ENCODE results near the gene NXNL1. TPM values are rescaled to one million over a fixed set of nuclear protein-coding genes. Genes with fewer than 3 reads are reported as not detected.

The NXNL1 gene
- total and polyA plus RNA-seq, 9 of the 15 experiments (the other 6 are each of a cell fraction or from before 2014, with no cell fraction given), result not detected

GRCh38 chr19:17419621-17420474 is 40.9 kb downstream of the NXNL1 start, which contains the start of gene MVB12A (continued):
- TF ChIP-seq ZNF318 (IDR thresholded peaks at IDR 0.05; ENCODE audit: borderline replicate concordance in 1 of 2, low read depth in 1 of 2) (peak in 1 of 2 experiments; percentile 35; a peak in 1 of 4 replicates), ZNF740 (CRISPR knock-in tag; IDR thresholded peaks at IDR 0.05) (peak; percentile 100), ZNF740 (tag; IDR thresholded peaks at IDR 0.05) (peak in 1 of 2 experiments; percentile 98; a peak in 2 of 4 replicates), XRCC5 (IDR thresholded peaks at IDR 0.05; ENCODE audit: low read depth, low read length) (0 out of 2 replicates have a peak, but pooled peaks have one; percentile 16), ZHX1 (conservative IDR thresholded peaks at IDR 0.05; ENCODE audit: low read length) (no peak), FOXO4 (CRISPR knock-in tag; IDR thresholded peaks at IDR 0.05) (no peak), SMARCA4 (IDR thresholded peaks at IDR 0.05) (no peak), HDAC1 (IDR thresholded peaks at IDR 0.05) (0 out of 4 replicates have a peak, but pooled peaks of 1 of the 2 experiments have one; percentile 11), TCF15 (CRISPR knock-in tag; IDR thresholded peaks at IDR 0.05) (no peak), ATF7 (IDR thresholded peaks at IDR 0.05) (peak; percentile 91)
